Activated CD4-positive, CD25-positive, alpha-beta regulatory T cell (primary cell): ENCODE results near the gene CSRNP3.
"Not testable (repeated sequence)": the region's sequence is repeated elsewhere in the genome, so short reads cannot be mapped to it uniquely, and the experiment has no call there.

Source experiments
- DNase-seq, 4 experiments: peaks; one replicate each; lab custom pipeline; 2025; lab: John Stamatoyannopoulos, UW

Gene CSRNP3

GRCh38 chr2:165634282-165634681 is 164.8 kb downstream of the CSRNP3 start:
- no peak for DNase-seq

- no peak for DNase-seq
These were observed 165.4 kb downstream of the CSRNP3 start for GRCh38 chr2:165634855-165635254.

DNA sequence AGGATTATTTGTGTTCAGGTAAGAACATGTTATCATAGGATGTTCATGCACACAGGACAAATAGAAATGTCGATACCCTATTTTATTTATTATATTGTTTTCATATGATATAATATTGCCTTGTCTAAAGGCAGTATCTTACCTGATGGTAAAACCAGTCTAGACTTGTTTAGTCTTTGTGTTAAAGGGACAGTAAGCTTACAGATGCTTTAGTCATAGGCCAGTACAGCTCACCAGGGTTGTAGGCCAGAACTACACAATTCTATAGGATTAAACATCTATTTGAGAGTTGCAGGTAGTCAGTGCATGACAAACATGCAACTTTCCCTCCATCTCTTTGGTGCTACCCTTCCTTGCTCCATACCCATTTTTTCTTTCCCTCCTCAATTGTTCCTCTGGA is 166.0 kb downstream of the CSRNP3 start:
- no peak for DNase-seq

DNA sequence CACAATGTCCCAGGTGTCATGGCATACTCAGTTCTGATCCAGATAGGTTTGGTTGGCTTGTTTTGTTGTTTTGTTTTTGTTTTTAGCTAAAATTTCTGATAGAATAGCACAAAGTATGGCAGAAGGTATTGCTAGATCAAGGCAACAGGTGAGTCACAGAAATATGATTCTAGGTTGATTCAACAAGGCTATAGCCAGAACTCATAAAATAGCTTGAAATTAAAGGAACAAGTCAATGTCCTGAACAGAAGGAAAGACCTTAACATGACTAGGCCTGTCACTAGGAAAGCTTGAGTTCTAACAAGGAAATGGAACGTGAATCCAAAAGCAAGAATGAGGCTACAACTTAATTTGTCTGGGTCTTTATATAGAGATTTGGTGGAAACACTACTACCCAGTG is 167.5 kb downstream of the CSRNP3 start:
- no peak for DNase-seq

DNA sequence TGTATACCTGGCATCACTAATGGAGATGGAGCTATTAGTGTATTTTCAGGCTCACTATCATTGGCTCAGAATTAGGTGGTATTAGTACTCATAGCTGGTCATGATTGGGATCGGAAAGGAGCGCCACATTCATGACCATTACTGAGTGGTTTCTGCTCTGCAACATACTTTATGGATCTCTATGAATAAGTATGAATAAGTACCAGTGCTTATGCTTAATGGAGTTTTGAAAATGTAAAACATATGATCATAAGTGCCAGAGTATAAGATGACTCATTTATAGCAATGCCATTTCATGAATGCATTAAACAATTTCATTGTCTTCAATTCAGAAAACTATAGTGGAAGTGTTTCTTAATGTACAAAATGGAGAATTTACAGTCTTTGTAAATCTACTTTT is 167.9 kb downstream of the CSRNP3 start:
- no peak for DNase-seq

- DNase-seq, result no peak
These were observed 170.0 kb downstream of the CSRNP3 start for GRCh38 chr2:165639504-165639903.

GRCh38 chr2:165640247-165640929 is 170.9 kb downstream of the CSRNP3 start:
- no peak for DNase-seq

- no peak for DNase-seq
These were observed 176.7 kb downstream of the CSRNP3 start for GRCh38 chr2:165645930-165646831.

GRCh38 chr2:165647409-165647808 is 177.9 kb downstream of the CSRNP3 start:
- DNase-seq, result no peak

GRCh38 chr2:165648801-165649200 is 179.3 kb downstream of the CSRNP3 start:
- no peak for DNase-seq

- DNase-seq, result no peak
These were observed 181.7 kb downstream of the CSRNP3 start for GRCh38 chr2:165651233-165651632.

DNA sequence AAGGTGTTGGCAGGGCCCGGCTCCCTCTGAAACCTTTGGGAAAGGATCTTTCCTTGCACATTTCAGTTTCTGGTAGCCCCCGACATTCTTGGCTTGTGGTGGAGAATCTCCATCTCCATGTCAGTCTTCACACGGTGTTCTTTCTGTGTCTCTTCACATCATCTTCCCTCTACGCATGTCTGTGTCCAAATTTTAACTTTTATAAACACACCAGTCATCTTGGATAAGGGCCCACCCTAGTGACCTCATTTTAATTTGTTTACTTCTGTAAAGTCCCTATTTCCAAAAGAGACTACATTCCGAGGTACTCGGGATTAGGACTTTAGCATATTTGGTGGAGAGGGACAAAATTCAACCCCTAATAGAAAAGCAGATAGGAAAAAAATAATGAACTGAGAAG is 186.2 kb downstream of the CSRNP3 start:
- no peak for DNase-seq

GRCh38 chr2:165660361-165660760 is 190.9 kb downstream of the CSRNP3 start:
- no peak for DNase-seq

DNA sequence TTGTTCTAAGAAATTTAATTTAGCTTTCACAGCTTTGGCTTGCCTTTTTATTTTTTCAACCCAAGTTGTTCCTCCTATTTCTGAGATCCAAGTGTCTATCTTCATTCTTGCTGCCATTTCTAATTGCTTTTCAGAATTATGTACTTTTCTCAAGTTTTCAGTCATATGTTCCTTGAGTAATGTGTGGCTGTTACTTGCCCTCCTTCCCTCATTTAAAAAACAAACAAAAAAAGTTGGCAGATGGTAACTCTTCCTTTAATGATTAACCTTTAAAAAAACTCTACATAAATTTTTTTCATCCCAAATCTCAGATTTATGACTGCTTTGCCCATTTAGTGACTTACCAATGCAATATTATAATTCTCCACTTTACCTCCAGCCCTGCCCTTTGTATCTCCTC is 193.2 kb downstream of the CSRNP3 start:
- DNase-seq, result no peak

GRCh38 chr2:165665614-165666013 is 196.1 kb downstream of the CSRNP3 start:
- DNase-seq, result no peak

GRCh38 chr2:165666073-165666472 is 196.6 kb downstream of the CSRNP3 start:
- DNase-seq, result not testable (repeated sequence)

DNA sequence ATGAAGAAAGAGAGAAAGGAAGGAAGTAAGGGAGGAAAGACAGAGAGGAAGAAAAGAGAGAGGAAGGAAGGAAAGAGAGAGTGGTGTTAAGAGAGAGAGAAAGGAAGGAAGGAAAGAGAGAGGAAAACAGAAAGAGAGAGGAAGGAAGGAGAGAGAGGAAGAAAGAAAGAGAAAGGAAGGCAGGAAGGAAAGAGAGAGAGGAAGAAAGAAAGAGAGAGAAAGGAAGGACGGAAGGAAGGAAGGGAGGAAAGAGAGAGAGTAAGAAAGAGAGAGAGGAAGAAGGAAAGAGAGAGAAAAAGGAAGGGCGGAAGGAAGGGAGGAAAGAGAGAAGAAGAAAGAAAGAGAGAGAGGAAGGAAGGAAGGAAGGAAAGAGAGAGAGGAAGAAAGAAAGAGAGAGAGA is 197.1 kb downstream of the CSRNP3 start:
- no peak for DNase-seq

GRCh38 chr2:165667375-165667774 is 197.9 kb downstream of the CSRNP3 start:
- DNase-seq, result no peak

GRCh38 chr2:165674780-165675179 is 205.3 kb downstream of the CSRNP3 start:
- DNase-seq, result no peak

GRCh38 chr2:165675551-165675968 is 206.1 kb downstream of the CSRNP3 start:
- DNase-seq, result no peak

DNA sequence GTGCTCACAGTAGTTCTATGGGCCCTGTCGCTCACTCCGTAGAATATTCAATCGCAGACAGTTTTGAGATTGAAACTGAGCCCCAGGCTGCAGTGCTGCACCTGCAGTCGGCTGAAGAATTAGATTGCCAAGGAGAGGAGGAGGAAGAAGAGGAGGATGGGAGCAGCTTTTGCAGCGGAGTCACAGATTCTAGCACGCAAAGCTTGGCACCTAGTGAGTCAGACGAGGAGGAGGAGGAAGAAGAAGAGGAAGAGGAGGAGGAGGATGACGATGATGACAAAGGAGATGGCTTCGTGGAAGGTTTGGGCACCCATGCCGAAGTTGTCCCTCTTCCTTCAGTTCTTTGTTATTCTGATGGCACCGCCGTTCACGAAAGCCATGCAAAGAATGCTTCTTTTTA is 209.4 kb downstream of the CSRNP3 start:
- DNase-seq, result no peak

- no peak for DNase-seq
These were observed 210.1 kb downstream of the CSRNP3 start for GRCh38 chr2:165679621-165680020.

DNA sequence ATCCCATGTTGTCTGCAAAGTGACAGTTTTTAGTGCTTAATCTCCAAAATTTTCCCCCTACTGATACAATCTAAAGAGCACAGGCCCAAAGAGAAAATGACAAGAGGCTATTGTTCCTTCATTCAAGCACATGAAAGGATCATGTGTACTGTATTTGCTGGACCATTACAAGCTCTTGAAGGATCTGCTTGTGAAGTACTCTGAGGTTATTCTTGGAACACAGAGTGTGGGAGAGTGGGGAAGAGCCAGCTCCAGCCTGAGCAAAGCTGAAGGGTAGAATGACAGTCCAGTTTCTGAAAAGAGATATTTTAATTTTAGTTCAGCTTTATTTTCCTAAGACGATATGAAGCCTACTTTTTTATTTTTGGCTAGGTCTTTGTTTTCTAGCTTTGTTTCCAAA is 212.3 kb downstream of the CSRNP3 start:
- no peak for DNase-seq
